H4 (cell line): ENCODE measurements around the gene MAGEE2. TPM values are rescaled to one million over a fixed set of nuclear protein-coding genes. Genes with fewer than 3 reads are reported as not detected.
"Not testable (repeated sequence)": the region's sequence is repeated elsewhere in the genome, so short reads cannot be mapped to it uniquely, and the experiment has no call there.

Experiments used
- DNase-seq: peaks from one replicate; pipeline ENCODE4 v3.0.0-alpha.2; 2015; ENCODE audit warnings: low spot score
- total RNA-seq: library from RNA; depleted of rRNA; stranded (reverse); fragments of >200 nt; shearing (Covaris generic); gene quantifications from 2 replicates; pipeline ENCODE4 v1.2.3, GENCODE V29; 2014; rRNA removed

Gene MAGEE2
- total RNA-seq, result not detected in 2 replicates

DNA sequence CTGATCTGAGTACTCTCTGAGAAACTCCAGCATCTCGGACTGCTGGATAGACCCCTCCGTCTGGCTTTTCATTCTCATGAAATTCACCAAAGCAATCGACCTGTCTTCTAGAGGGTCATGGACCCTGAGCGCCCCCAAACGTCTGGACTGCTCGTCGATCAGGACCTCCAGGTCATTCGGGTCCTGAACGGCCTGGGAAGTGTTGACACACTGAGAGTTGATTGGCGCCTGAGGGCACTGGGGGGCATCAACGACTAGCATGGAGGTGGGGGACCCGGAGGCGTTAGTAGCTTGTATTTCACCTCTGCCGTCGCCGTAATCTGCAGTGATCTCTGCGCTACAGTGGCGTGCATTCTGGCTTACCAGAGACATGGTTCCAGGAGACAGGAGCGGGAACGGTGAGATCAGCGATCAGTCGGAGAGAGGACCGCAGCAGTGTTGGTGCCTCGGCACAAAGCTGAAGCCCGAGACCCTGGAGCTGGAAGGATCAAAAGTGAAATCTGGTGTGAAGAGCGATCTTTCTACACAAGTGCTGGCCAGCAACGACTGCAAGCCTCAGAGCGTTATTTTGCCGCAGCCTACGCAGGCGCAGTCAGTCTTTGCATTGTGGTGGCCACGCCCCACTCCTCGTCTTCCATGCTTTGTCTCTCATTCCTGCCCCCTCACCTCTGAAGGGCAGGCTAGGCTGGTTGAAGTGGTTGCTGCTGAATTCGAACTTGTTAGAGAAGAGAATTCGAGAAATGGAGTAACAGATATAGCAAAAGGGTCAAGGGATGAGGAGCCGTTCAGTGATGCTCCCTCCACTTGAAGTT is at the start of gene MAGEE2:
MAGEE2 (minus strand) TSS at position 575 of the 812 bp plus-strand sequence; CDS start at position 372, 203 bp downstream.
- DNase-seq, result no peak

GRCh38 chrX:75786290-75786689 is 1.2 kb upstream of the MAGEE2 start:
- peak; percentile 16 for DNase-seq

- DNase-seq, result no peak
These were observed 3.4 kb downstream of the MAGEE2 start for GRCh38 chrX:75781611-75782010.

DNA sequence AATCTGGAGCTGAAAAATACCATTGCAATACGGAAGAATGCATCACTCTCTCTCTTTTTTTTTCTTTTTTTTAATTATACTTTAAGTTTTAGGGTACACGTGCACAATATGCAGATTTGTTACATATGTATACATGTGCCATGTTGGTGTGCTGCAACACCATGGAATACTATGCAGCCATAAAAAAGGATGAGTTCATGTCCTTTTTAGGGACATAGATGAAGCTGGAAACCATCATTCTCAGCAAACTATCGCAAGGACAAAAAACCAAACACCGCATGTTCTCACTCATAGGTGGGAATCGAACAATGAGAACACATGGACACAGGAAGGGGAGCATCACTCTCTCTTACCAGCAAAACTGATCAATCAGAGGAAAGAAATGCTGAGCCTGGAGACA is 17.0 kb downstream of the MAGEE2 start:
- not testable (repeated sequence) for DNase-seq

GRCh38 chrX:75748431-75748830 is 36.6 kb downstream of the MAGEE2 start:
- DNase-seq, result no peak

DNA sequence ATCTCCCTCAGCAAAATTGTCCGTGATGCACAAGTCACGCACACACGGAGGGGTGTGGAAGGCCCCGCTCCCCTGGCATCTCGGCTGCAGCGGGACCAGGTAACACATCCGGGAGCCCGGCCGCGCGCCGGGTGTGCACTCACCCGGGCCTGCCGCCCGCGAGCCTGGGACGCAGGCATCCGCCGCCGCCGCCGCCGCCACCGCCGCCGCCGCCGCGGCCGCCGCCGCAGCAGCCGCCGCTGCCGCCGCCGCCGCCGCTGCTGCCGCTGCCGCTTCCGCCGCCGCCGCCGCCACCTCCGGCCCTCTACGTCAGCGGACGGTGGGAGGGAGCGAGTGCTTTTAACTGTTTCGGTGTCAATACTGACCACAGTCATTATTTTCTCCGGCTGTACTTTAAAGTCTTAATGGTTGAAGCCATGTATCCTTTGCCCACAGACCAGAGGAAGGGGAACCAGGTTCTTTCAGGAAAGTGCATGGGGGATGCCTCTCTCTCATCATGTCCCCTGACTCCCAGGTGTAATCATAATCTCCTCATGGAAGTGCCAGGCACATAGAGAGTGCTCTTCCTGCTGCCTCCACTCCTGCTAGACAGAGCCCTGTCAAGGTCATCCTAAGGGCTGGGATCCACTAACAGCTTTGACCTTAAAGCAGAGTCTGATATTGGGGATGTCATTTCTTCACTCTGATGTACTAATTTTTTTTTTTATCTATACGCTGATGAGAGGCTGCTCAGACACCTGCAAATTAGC is 38.0 kb downstream of the MAGEE2 start:
- DNase-seq, result peak; percentile 5
